ENCODE results near the gene COL19A1. TPM values are rescaled to one million over a fixed set of nuclear protein-coding genes. Genes with fewer than 3 reads are reported as not detected.

Gene COL19A1
- total RNA-seq, 1 experiment from 2014 or later, result not detected

DNA sequence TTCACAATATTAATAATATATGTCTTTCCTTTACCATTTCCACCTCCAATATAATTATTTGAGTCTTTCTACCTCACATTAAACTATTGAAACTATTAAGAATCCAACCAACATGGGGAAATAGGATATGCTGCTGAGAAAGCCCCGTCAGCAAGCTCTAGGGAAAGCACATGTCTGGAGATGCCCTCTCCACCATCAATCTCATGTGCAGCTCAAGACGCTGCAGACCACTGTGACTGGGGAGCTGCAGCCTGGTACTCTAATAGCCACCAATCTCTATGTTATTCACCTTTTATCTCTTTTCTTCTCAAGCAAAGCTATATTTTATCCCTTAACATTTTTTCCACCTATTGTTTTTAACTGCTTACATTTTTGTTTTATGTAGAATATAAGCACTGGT is 386.2 kb downstream of the COL19A1 start:
- ChIA-PET POLR2A (ENCODE audit: unreplicated experiment) (no interaction called here), CTCF (no interaction called here)
- Histone ChIP-seq H3K9me3 (ENCODE audit: insufficient read depth, low read depth) (no peaks in the 10 kb centered on the region), H3F3A (ENCODE audit: insufficient read depth, low read depth) (no peaks in the 10 kb centered on the region), H3K79me2 (ENCODE audit: low read depth) (no peaks in the 10 kb centered on the region), H3K4me1 (replicated peaks; ENCODE audit: insufficient read depth) (no peaks in the 10 kb centered on the region), H3K9me2 (ENCODE audit: insufficient read depth) (no peaks in the 10 kb centered on the region), H2AFZ (no peak overlapping the region), H3K27me3 (ENCODE audit: insufficient read depth, low read depth) (peaks cover 13% of the 10 kb centered on the region), H3K4me3 (no peak overlapping the region), H3K27ac (no peak overlapping the region), H3K4me2 (no peak overlapping the region), H3K36me3 (ENCODE audit: low read depth) (no peaks in the 10 kb centered on the region), H4K20me1 (ENCODE audit: insufficient read depth) (no peaks in the 10 kb centered on the region)
- no TSS peak for BruUV-seq (replicated peaks)
- TF ChIP-seq, protein P1, sequence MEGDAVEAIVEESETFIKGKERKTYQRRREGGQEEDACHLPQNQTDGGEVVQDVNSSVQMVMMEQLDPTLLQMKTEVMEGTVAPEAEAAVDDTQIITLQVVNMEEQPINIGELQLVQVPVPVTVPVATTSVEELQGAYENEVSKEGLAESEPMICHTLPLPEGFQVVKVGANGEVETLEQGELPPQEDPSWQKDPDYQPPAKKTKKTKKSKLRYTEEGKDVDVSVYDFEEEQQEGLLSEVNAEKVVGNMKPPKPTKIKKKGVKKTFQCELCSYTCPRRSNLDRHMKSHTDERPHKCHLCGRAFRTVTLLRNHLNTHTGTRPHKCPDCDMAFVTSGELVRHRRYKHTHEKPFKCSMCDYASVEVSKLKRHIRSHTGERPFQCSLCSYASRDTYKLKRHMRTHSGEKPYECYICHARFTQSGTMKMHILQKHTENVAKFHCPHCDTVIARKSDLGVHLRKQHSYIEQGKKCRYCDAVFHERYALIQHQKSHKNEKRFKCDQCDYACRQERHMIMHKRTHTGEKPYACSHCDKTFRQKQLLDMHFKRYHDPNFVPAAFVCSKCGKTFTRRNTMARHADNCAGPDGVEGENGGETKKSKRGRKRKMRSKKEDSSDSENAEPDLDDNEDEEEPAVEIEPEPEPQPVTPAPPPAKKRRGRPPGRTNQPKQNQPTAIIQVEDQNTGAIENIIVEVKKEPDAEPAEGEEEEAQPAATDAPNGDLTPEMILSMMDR (conservative IDR thresholded peaks at IDR 0.05), result no peak
- TF ChIP-seq EZH2 (IDR thresholded peaks at IDR 0.05; ENCODE audit: low read depth), result no peak
- DNase-seq, result no peak
- intact Hi-C loops (cut with micrococcal nuclease; ENCODE audit: unreplicated experiment), result no loop called here

DNA sequence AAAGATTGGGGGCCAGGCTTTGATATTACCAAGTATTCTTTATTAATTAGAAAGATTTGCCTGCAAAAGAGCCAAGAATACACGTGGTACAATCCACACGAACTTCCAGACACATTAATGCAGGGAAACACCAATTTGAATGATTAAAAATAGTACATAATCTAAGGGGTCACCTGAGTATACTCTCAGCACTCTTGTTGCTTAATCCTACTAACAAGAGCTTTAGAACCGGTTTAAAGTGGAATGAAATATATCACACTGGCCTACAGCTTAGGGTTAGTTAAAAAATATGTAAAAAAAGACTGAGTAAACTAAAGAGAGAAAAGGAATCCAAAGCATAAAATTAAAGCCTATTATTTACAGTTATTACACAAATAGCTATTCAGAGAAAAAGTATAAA is 387.6 kb downstream of the COL19A1 start:
- Histone ChIP-seq H3K36me3 (ENCODE audit: low read depth) (no peaks in the 10 kb centered on the region), H3F3A (ENCODE audit: insufficient read depth, low read depth) (no peaks in the 10 kb centered on the region)
- POLR2A ChIA-PET (ENCODE audit: unreplicated experiment), result no interaction called here

DNA sequence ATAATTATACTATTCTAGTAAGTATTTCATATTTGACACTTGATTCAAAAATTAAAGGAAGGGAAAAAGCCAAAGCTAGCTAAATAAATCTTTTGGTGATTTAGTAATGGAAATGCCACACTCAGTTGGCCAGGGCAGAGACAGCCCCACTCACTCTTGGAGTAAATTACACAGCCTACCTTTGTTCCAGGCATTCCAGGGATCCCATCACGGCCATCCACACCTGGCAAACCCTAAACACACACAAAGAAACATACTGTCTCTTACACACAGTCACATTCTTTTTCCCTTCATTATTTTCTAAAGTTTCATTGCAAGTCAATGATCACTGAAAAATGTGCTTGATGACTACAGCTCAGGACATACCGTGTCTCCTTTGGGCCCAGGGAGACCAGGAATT is 388.4 kb downstream of the COL19A1 start:
- TF ChIP-seq EZH2 (IDR thresholded peaks at IDR 0.05; ENCODE audit: low read depth), result no peak
- TF ChIP-seq, protein P1 (conservative IDR thresholded peaks at IDR 0.05), result no peak
- Histone ChIP-seq H3K4me3 (no peak overlapping the region), H3K27me3 (ENCODE audit: insufficient read depth, low read depth) (no peaks in the 10 kb centered on the region; the same call in 1 of the 2 replicates), H3K79me2 (ENCODE audit: low read depth) (no peaks in the 10 kb centered on the region), H3F3A (ENCODE audit: insufficient read depth, low read depth) (no peaks in the 10 kb centered on the region), H3K4me1 (replicated peaks; ENCODE audit: insufficient read depth) (no peaks in the 10 kb centered on the region), H3K9me2 (ENCODE audit: insufficient read depth) (no peaks in the 10 kb centered on the region), H2AFZ (no peak overlapping the region), H3K36me3 (ENCODE audit: low read depth) (no peaks in the 10 kb centered on the region), H4K20me1 (ENCODE audit: insufficient read depth) (no peaks in the 10 kb centered on the region), H3K9me3 (ENCODE audit: insufficient read depth, low read depth) (no peaks in the 10 kb centered on the region), H3K27ac (no peak overlapping the region), H3K4me2 (no peak overlapping the region)
- no TSS peak for BruUV-seq (replicated peaks)
- ChIA-PET CTCF (no interaction called here), POLR2A (ENCODE audit: unreplicated experiment) (no interaction called here)
- intact Hi-C loops (cut with micrococcal nuclease; ENCODE audit: unreplicated experiment), result no loop called here
- no peak for DNase-seq

More for the DNA sequence above, 387.6 kb downstream of the COL19A1 start:
- Histone ChIP-seq H2AFZ (no peak overlapping the region), H3K9me2 (ENCODE audit: insufficient read depth) (no peaks in the 10 kb centered on the region), H3K79me2 (ENCODE audit: low read depth) (no peaks in the 10 kb centered on the region), H4K20me1 (ENCODE audit: insufficient read depth) (no peaks in the 10 kb centered on the region), H3K27ac (no peak overlapping the region), H3K4me2 (no peak overlapping the region), H3K4me3 (no peak overlapping the region), H3K4me1 (replicated peaks; ENCODE audit: insufficient read depth) (no peaks in the 10 kb centered on the region), H3K27me3 (ENCODE audit: insufficient read depth, low read depth) (no peaks in the 10 kb centered on the region; the same call in 1 of the 2 replicates), H3K9me3 (ENCODE audit: insufficient read depth, low read depth) (no peaks in the 10 kb centered on the region)
- intact Hi-C loops (cut with micrococcal nuclease; ENCODE audit: unreplicated experiment), result no loop called here
- no peak for DNase-seq
- TF ChIP-seq, protein P1 (conservative IDR thresholded peaks at IDR 0.05), result no peak
- no peak for TF ChIP-seq EZH2 (IDR thresholded peaks at IDR 0.05; ENCODE audit: low read depth)
- no TSS peak for BruUV-seq (replicated peaks)
- CTCF ChIA-PET, result no interaction called here

Measured in PC-9 (cell line).